ENCODE results near the gene CPNE6.
"Not testable (repeated sequence)": the region's sequence is repeated elsewhere in the genome, so short reads cannot be mapped to it uniquely, and the experiment has no call there.

CPNE6 gene

GRCh38 chr14:24088095-24088494 lies 16.7 kb downstream of the CPNE6 start:
- DNase-seq = no peak

GRCh38 chr14:24089890-24090289 lies 18.5 kb downstream of the CPNE6 start:
- no peak for DNase-seq

- DNase-seq = no peak
Measured at GRCh38 chr14:24092110-24092504, 20.7 kb downstream of the CPNE6 start.

- no peak for DNase-seq
Measured at GRCh38 chr14:24092505-24093206, 21.3 kb downstream of the CPNE6 start.

- no peak for DNase-seq
Measured at GRCh38 chr14:24093207-24093900, 22.0 kb downstream of the CPNE6 start.

- DNase-seq = peak; percentile 91
Measured at GRCh38 chr14:24093901-24094840, 22.8 kb downstream of the CPNE6 start, which contains the start of gene PCK2. PCK2 (plus strand) TSS chr14:24094311; CDS start chr14:24094406, 95 bp downstream.

GRCh38 chr14:24094841-24095270 lies 23.5 kb downstream of the CPNE6 start:
- no peak for DNase-seq

GRCh38 chr14:24095271-24096068 lies 24.1 kb downstream of the CPNE6 start:
- DNase-seq = peak; percentile 4

GRCh38 chr14:24096545-24097181 lies 25.3 kb downstream of the CPNE6 start:
- DNase-seq = no peak

- no peak for DNase-seq
Measured at GRCh38 chr14:24098229-24098926, 27.0 kb downstream of the CPNE6 start.

- DNase-seq = no peak
Measured at GRCh38 chr14:24098927-24099813, 27.8 kb downstream of the CPNE6 start.

GRCh38 chr14:24100197-24100981 lies 29.0 kb downstream of the CPNE6 start:
- no peak for DNase-seq

GRCh38 chr14:24100982-24101494 lies 29.7 kb downstream of the CPNE6 start:
- DNase-seq = no peak

GRCh38 chr14:24102357-24103048 lies 31.1 kb downstream of the CPNE6 start:
- no peak for DNase-seq

- no peak for DNase-seq
Measured at GRCh38 chr14:24103451-24103850, 32.1 kb downstream of the CPNE6 start.

- not testable (repeated sequence) for DNase-seq
Measured at GRCh38 chr14:24105609-24106239, 34.4 kb downstream of the CPNE6 start.

GRCh38 chr14:24106672-24107271 lies 35.4 kb downstream of the CPNE6 start:
- DNase-seq = no peak

All from NCI-H1105 treated with DMSO at 0.1 percent for 48 hours (cell line).